K562 (cell line): ENCODE results near the gene PYGO2. TPM values are rescaled to one million over a fixed set of nuclear protein-coding genes. Genes with fewer than 3 reads are reported as not detected.

Experiments
- ATAC-seq: fragments of 200-7000 bp; cut with Tn5 transposase; 3 replicates; pipeline ENCODE4 v1.9.1; 2020; ENCODE audit warnings: moderate library complexity
- BruUV-seq: library from RNA; stranded (reverse); fragments of 400-500 nt; replicated peaks from 2 replicates; lab custom pipeline; 2021; lab: Mats Ljungman, UMichigan
- CTCF ChIA-PET: fragments of 300-600 bp; formaldehyde crosslinking; extraction: SDS; loops from one replicate; lab custom pipeline; 2021; ENCODE audit warnings: low intra/inter-chr PET ratio; lab: Yijun Ruan, JAX
- POLR2A ChIA-PET: fragments of 300-600, 350-650 bp; sonication (Branson Sonifier 250); formaldehyde crosslinking; extraction: SDS; loops from one replicate; lab custom pipeline; 2021; ENCODE audit warnings: antibody characterized with exemption, inconsistent platforms; lab: Yijun Ruan, JAX
- DNase-seq, 4 experiments: peaks; one replicate each; pipeline versions ENCODE4 v3.0.0 to v3.0.0-alpha.2; 2011 to 2018; ENCODE audit warnings: low spot score in 3 of 4, mixed read lengths in 3 of 4; ENCODE audit errors: extremely low read depth in 1 of 4
- FAIRE-seq: peaks from 2 replicates; lab custom pipeline; 2011; peaks lifted over from hg19 to GRCh38; lab: Jason Lieb, UNC
- H2AFZ ChIP-seq: 2 replicates; pipeline ENCODE4 v1.6.0; 2011; ENCODE audit warnings: low read depth, low read length, control low read depth, inconsistent platforms
- H3K27ac ChIP-seq: fragments of 200-600 bp; 3 replicates; pipeline ENCODE4 v1.8.0; 2011; ENCODE audit warnings: low read depth, mild to moderate bottlenecking, control low read depth, inconsistent platforms, low read length, moderate library complexity, mixed read lengths; ENCODE audit errors: extremely low read depth
- H3K27me3 ChIP-seq, 2 experiments: fragments of 300-600 bp in 1 of 2; 2 replicates in 1 of 2; 3 replicates in 1 of 2; pipeline versions ENCODE4 v1.6.0 to v1.8.0; 2011; ENCODE audit warnings: inconsistent platforms in 2 of 2, low read length in 2 of 2, mild to moderate bottlenecking in 1 of 2, mixed read lengths in 1 of 2, moderate library complexity in 1 of 2; ENCODE audit not compliant: control insufficient read depth in 2 of 2, insufficient read depth in 2 of 2
- H3K36me3 ChIP-seq: fragments of 300-600 bp; 3 replicates; pipeline ENCODE4 v1.8.0; 2011; ENCODE audit warnings: mild to moderate bottlenecking, low read length, inconsistent platforms; ENCODE audit not compliant: control insufficient read depth, insufficient read depth
- H3K4me1 ChIP-seq, 2 experiments: fragments of 200-600 bp in 1 of 2; replicated peaks in 1 of 2; 2 replicates in 1 of 2; 3 replicates in 1 of 2; pipeline versions ENCODE4 v1.5.1 to v1.8.0; 2011; ENCODE audit warnings: inconsistent platforms in 2 of 2, low read length in 2 of 2, mild to moderate bottlenecking in 1 of 2, mixed read lengths in 1 of 2, moderate library complexity in 1 of 2; ENCODE audit not compliant: control insufficient read depth in 2 of 2, insufficient read depth in 2 of 2
- H3K4me2 ChIP-seq: 2 replicates; pipeline ENCODE4 v1.6.1; 2011; ENCODE audit warnings: low read length, control low read depth, inconsistent platforms, mixed read lengths; ENCODE audit not compliant: insufficient read depth
- H3K4me3 ChIP-seq: fragments of 200-600 bp; sonication (generic), shearing (Covaris generic); 2 replicates; pipeline ENCODE4 v1.5.1; 2016; ENCODE audit warnings: control low read depth, inconsistent platforms
- H3K79me2 ChIP-seq: fragments of 200-600 bp; 3 replicates; pipeline ENCODE4 v1.8.0; 2011; ENCODE audit warnings: low read length, inconsistent platforms; ENCODE audit not compliant: control insufficient read depth, insufficient read depth
- H3K9ac ChIP-seq, 2 experiments: 2 replicates each; pipeline versions ENCODE4 v1.6.0 to v1.6.1; 2011; ENCODE audit warnings: low read depth in 2 of 2, low read length in 2 of 2, control low read depth in 1 of 2, inconsistent platforms in 1 of 2, mild to moderate bottlenecking in 1 of 2, mixed read lengths in 1 of 2; ENCODE audit not compliant: insufficient read depth in 1 of 2
- H3K9me1 ChIP-seq: one replicate; pipeline ENCODE4 v1.6.0; 2011; ENCODE audit warnings: inconsistent platforms, mild to moderate bottlenecking, low read length, moderate library complexity; ENCODE audit not compliant: control insufficient read depth, insufficient read depth
- H3K9me3 ChIP-seq: replicated peaks from 2 replicates; pipeline ENCODE4 v1.5.1; 2011; ENCODE audit warnings: low read depth, low read length, inconsistent platforms; ENCODE audit not compliant: control insufficient read depth, insufficient read depth
- H4K20me1 ChIP-seq: replicated peaks from 2 replicates; pipeline ENCODE4 v1.6.1; 2011; ENCODE audit warnings: low read length, inconsistent platforms, mixed read lengths; ENCODE audit not compliant: control insufficient read depth, insufficient read depth
- DLX4 ChIP-seq: fragments of 250-450 bp; sonication (Bioruptor Pico); IDR thresholded peaks from 2 replicates; pipeline ENCODE4 v1.6.1; 2021; ENCODE audit warnings: mild to moderate bottlenecking
- ELF1 ChIP-seq: fragments of 200-800 bp; sonication (Bioruptor generic); IDR thresholded peaks from 2 replicates; pipeline ENCODE4 v1.6.1; 2016; ENCODE audit warnings: missing genetic modification characterization, missing compliant biosample characterization
- FIP1L1 ChIP-seq: fragments of 200-400 bp; formaldehyde crosslinking; IDR thresholded peaks from 2 replicates; pipeline ENCODE4 v1.6.1; 2018; ENCODE audit warnings: mild to moderate bottlenecking, low read depth, low read length; ENCODE audit not compliant: poor library complexity, severe bottlenecking
- FOXJ3 ChIP-seq: sonication (generic); formaldehyde crosslinking; IDR thresholded peaks from 2 replicates; pipeline ENCODE4 v1.4.0; 2020; ENCODE audit warnings: mild to moderate bottlenecking, missing genetic modification reagents
- GABPB1 ChIP-seq: sonication (generic); formaldehyde crosslinking; IDR thresholded peaks from 2 replicates; pipeline ENCODE4 v1.8.0; 2022; ENCODE audit warnings: mild to moderate bottlenecking, missing genetic modification reagents
- GATAD2B ChIP-seq: fragments of 450-650 bp; IDR thresholded peaks from 2 replicates; pipeline ENCODE4 v1.6.1; 2017; ENCODE audit warnings: mild to moderate bottlenecking, borderline replicate concordance
- HEY1 ChIP-seq: fragments of 250-450 bp; sonication (Bioruptor Pico); IDR thresholded peaks from 2 replicates; pipeline ENCODE4 v1.5.0; 2020; ENCODE audit warnings: mild to moderate bottlenecking, moderate library complexity, borderline replicate concordance
- HNRNPL ChIP-seq: fragments of 200-400 bp; formaldehyde crosslinking; IDR thresholded peaks from 2 replicates; pipeline ENCODE4 v1.6.1; 2017; ENCODE audit warnings: low read depth, mild to moderate bottlenecking, low read length
- ILF3 ChIP-seq: fragments of 450-650 bp; IDR thresholded peaks from 2 replicates; pipeline ENCODE4 v1.6.1; 2018; ENCODE audit warnings: antibody characterized with exemption, mild to moderate bottlenecking, moderate library complexity, borderline replicate concordance
- KDM2B ChIP-seq: fragments of 250-450 bp; sonication (Bioruptor Pico); IDR thresholded peaks from 2 replicates; pipeline ENCODE4 v1.8.0; 2021; ENCODE audit warnings: mild to moderate bottlenecking, moderate library complexity
- MXI1 ChIP-seq: IDR thresholded peaks from 2 replicates; pipeline ENCODE4 v1.6.1; 2011; ENCODE audit warnings: low read depth, mild to moderate bottlenecking, improper control_type of control experiment, low read length
- NRF1 ChIP-seq, 2 experiments: fragments of 450-650 bp; IDR thresholded peaks in 1 of 2; conservative IDR thresholded peaks in 1 of 2; 2 replicates each; pipeline ENCODE4 v1.6.1; 2014; ENCODE audit warnings: mild to moderate bottlenecking in 2 of 2
- PTRF ChIP-seq: fragments of 450-650 bp; IDR thresholded peaks from 2 replicates; pipeline ENCODE4 v1.6.1; 2016; ENCODE audit warnings: mild to moderate bottlenecking, missing genetic modification characterization, missing compliant biosample characterization
- TBL1XR1 ChIP-seq, 2 experiments: IDR thresholded peaks; 2 replicates each; pipeline ENCODE4 v1.6.1; 2012; ENCODE audit warnings: improper control_type of control experiment in 2 of 2, low read length in 2 of 2, mild to moderate bottlenecking in 1 of 2
- ZBTB17 ChIP-seq: fragments of 450-650 bp; formaldehyde crosslinking; IDR thresholded peaks from 2 replicates; pipeline ENCODE4 v1.4.0; 2020; ENCODE audit warnings: mild to moderate bottlenecking
- ZNF239 ChIP-seq: fragments of 250-450 bp; sonication (Bioruptor Pico); IDR thresholded peaks from 2 replicates; pipeline ENCODE4 v1.4.0; 2020; ENCODE audit warnings: mild to moderate bottlenecking
- ZNF282 ChIP-seq: sonication (generic); formaldehyde crosslinking; IDR thresholded peaks from 2 replicates; pipeline ENCODE4 v1.8.1; 2023; ENCODE audit warnings: missing genetic modification reagents
- ZNF507 ChIP-seq: conservative IDR thresholded peaks from 2 replicates; pipeline ENCODE4 v1.6.1; 2017; ENCODE audit warnings: missing genetic modification characterization, missing compliant biosample characterization
- ZNF583 ChIP-seq: fragments of 250-450 bp; sonication (Bioruptor Pico); IDR thresholded peaks from 2 replicates; pipeline ENCODE4 v1.4.0; 2020
- WGBS: fragments of 100-300 bp; shearing (Covaris generic); methylation state at CpG from one replicate; pipeline ENCODE4 v1.1.6; 2016; ENCODE audit warnings: low coverage, mixed read lengths; ENCODE audit not compliant: insufficient coverage; ENCODE audit errors: missing lambda C conversion rate; 5-methylcytosine and 5-hydroxymethylcytosine counted together
- in situ Hi-C: fragments of 300-500 bp; cut with MboI; formaldehyde crosslinking; loops from 4 replicates; pipeline ENCODE4 v1.15.0; 2018; ENCODE audit warnings: inconsistent platforms, mixed read lengths
- intact Hi-C: fragments of 100-400 bp; cut with micrococcal nuclease; formaldehyde crosslinking; loops from 2 replicates; pipeline ENCODE4 v1.14.2; 2022
- polyA plus RNA-seq, 8 experiments: library from polyadenylated mRNA; depleted of rRNA in 4 of 8; stranded (reverse) in 5 of 8; unstranded in 3 of 8; fragments of >200 nt; fragmentation: Nextera tagmentation in 2 of 8; fragmentation: Illumina TruSeq in 1 of 8; extraction: Ambion mirVana in 2 of 8; extraction: Trizol in 1 of 8; gene quantifications; 2 replicates each; pipeline versions ENCODE4 v1.2.1 to v1.2.3, GENCODE V29; 2011 to 2014; ENCODE audit warnings: inconsistent platforms in 1 of 8, missing spikeins in 1 of 8
- total RNA-seq, 7 experiments: library from RNA; depleted of rRNA in 6 of 7; stranded (reverse); fragments of >200 nt in 6 of 7; fragmentation: Illumina TruSeq in 2 of 7; extraction: Trizol in 2 of 7; gene quantifications; 2 replicates each; pipeline versions ENCODE4 v1.2.1 to v1.2.3, GENCODE V29; 2011 to 2021; ENCODE audit warnings: low replicate concordance in 1 of 7
- TF ChIP-seq, protein P1 (sequence below): IDR thresholded peaks from 2 replicates; pipeline ENCODE4 v1.6.1; 2011; ENCODE audit warnings: borderline replicate concordance, low read depth, mild to moderate bottlenecking, moderate library complexity, low read length; ENCODE audit not compliant: insufficient read depth, poor library complexity, severe bottlenecking

The PYGO2 gene
- total and polyA plus RNA-seq, 9 of the 15 experiments (the other 6 are each of a cell fraction or from before 2014, with no cell fraction given), result 8.3 to 36.2 (median 18.2) TPM

GRCh38 chr1:154948079-154948478 lies 13.5 kb downstream of the PYGO2 start:
- DNase-seq (no peak), ATAC-seq (no peak), FAIRE-seq (no peak)
- Histone ChIP-seq H4K20me1 (0 out of 2 replicates have a peak, but pooled peaks cover 3% of the 10 kb centered on the region), H2AFZ (no peak overlapping the region), H3K79me2 (no peaks in the 10 kb centered on the region), H3K9me1 (no peaks in the 10 kb centered on the region), H3K9ac (peak overlapping the region in 1 of 2 experiments; percentile 81; a peak in 2 of 4 replicates), H3K36me3 (no peaks in the 10 kb centered on the region; the same call in 2 of the 3 replicates), H3K9me3 (no peaks in the 10 kb centered on the region), H3K4me3 (no peak overlapping the region), H3K27me3 (no peaks in the 10 kb centered on the region), H3K4me2 (no peak overlapping the region), H3K4me1 (peaks cover 26 to 52% of the 10 kb centered on the region in 2 experiments), H3K27ac (no peak overlapping the region)
- CTCF ChIA-PET, result no interaction called here
- TF ChIP-seq PTRF (tag) (no peak), HEY1 (CRISPR knock-in tag) (no peak), ELF1 (tag) (no peak), ZNF583 (CRISPR knock-in tag) (no peak), ZNF507 (no peak), HNRNPL (no peak), FIP1L1 (no peak), KDM2B (CRISPR knock-in tag) (no peak), GATAD2B (no peak), MXI1 (no peak), ZBTB17 (CRISPR knock-in tag) (no peak), ZNF239 (CRISPR knock-in tag) (no peak), NRF1 (conservative IDR thresholded peaks at IDR 0.05 in 1 of 2, IDR thresholded peaks at IDR 0.05 in 1 of 2) (no peak), DLX4 (CRISPR knock-in tag) (no peak), FOXJ3 (CRISPR knock-in tag) (no peak), GABPB1 (CRISPR knock-in tag) (no peak), ILF3 (no peak), ZNF282 (CRISPR knock-in tag) (no peak), TBL1XR1 (IDR thresholded peaks at IDR 0.05; ENCODE audit: low read length in 2 of 2) (no peak)
- TF ChIP-seq, protein P1, sequence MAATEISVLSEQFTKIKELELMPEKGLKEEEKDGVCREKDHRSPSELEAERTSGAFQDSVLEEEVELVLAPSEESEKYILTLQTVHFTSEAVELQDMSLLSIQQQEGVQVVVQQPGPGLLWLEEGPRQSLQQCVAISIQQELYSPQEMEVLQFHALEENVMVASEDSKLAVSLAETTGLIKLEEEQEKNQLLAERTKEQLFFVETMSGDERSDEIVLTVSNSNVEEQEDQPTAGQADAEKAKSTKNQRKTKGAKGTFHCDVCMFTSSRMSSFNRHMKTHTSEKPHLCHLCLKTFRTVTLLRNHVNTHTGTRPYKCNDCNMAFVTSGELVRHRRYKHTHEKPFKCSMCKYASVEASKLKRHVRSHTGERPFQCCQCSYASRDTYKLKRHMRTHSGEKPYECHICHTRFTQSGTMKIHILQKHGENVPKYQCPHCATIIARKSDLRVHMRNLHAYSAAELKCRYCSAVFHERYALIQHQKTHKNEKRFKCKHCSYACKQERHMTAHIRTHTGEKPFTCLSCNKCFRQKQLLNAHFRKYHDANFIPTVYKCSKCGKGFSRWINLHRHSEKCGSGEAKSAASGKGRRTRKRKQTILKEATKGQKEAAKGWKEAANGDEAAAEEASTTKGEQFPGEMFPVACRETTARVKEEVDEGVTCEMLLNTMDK, result no peak
- intact Hi-C loops (no loop called here), in situ Hi-C loops (no loop called here)
- WGBS, result 30% methylated on average over 10 of the region's 11 CpGs
- POLR2A ChIA-PET, result interaction anchor here (1.0 to 1.4 kb wide), 3 partner anchors 12 to 16 kb away, joined by 3 to 6 read pairs (median 3); partner anchors contain the start of gene PMVK
- no TSS peak for BruUV-seq
